ENCODE data around the gene TCFL5. TPM values are rescaled to one million over a fixed set of nuclear protein-coding genes. Genes with fewer than 3 reads are reported as not detected.

Gene TCFL5
- total RNA-seq, 3 donors from 2014 or later = 4.3 to 13.3 (median 6.6) TPM

DNA sequence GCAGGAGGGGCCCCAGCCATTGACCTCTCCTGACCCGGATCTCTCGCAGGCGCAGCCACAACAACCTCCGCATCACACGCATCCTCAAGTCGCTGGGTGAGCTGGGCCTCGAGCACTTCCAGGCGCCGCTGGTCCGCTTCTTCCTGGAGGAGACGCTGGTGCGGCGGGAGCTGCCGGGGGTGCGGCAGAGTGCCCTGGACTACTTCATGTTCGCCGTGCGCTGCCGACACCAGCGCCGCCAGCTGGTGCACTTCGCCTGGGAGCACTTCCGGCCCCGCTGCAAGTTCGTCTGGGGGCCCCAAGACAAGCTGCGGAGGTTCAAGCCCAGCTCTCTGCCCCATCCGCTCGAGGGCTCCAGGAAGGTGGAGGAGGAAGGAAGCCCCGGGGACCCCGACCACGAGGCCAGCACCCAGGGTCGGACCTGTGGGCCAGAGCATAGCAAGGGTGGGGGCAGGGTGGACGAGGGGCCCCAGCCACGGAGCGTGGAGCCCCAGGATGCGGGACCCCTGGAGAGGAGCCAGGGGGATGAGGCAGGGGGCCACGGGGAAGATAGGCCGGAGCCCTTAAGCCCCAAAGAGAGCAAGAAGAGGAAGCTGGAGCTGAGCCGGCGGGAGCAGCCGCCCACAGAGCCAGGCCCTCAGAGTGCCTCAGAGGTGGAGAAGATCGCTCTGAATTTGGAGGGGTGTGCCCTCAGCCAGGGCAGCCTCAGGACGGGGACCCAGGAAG is 49.3 kb downstream of the TCFL5 start:
- TF ChIP-seq, protein P1, sequence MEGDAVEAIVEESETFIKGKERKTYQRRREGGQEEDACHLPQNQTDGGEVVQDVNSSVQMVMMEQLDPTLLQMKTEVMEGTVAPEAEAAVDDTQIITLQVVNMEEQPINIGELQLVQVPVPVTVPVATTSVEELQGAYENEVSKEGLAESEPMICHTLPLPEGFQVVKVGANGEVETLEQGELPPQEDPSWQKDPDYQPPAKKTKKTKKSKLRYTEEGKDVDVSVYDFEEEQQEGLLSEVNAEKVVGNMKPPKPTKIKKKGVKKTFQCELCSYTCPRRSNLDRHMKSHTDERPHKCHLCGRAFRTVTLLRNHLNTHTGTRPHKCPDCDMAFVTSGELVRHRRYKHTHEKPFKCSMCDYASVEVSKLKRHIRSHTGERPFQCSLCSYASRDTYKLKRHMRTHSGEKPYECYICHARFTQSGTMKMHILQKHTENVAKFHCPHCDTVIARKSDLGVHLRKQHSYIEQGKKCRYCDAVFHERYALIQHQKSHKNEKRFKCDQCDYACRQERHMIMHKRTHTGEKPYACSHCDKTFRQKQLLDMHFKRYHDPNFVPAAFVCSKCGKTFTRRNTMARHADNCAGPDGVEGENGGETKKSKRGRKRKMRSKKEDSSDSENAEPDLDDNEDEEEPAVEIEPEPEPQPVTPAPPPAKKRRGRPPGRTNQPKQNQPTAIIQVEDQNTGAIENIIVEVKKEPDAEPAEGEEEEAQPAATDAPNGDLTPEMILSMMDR (IDR thresholded peaks at IDR 0.05) = no peak
- Histone ChIP-seq H3K4me1 (ENCODE audit: low read depth) (peaks cover 17% of the 10 kb centered on the region), H3K4me3 (no peak overlapping the region), H3K36me3 (ENCODE audit: low read depth) (peaks cover 4% of the 10 kb centered on the region), H3K9me3 (no peaks in the 10 kb centered on the region)
- ATAC-seq (no peak), DNase-seq (no peak)
- intact Hi-C loops (cut with DNase I, micrococcal nuclease) = no loop called here

DNA sequence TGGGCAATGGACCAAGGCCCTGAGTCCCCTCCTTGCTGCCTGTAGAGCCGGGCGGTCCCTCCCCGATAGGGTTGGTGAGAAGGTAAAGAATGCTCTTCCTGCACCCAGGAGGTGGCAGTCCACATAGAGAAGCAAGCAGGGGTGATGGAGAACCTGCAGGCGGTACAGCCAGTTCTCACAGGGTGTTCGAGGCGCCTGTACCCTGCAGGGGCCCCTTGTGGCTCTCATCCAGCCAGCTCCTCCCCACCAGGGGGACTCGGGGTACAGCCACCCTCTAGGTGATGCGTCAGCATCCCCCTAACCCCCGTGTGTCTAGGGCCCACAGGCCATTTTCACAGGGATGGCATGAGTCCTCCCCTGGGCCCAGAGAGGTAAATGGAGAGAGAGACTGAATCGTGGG is 49.9 kb downstream of the TCFL5 start:
- TF ChIP-seq, protein P1 (IDR thresholded peaks at IDR 0.05) = no peak
- no peak for DNase-seq
- ATAC-seq = no peak
- peaks cover 23% of the 10 kb centered on the region for H3K4me1 ChIP-seq (ENCODE audit: low read depth)
- no peak overlapping the region for H3K4me3 ChIP-seq
- H3K9me3 ChIP-seq = no peaks in the 10 kb centered on the region
- peaks cover 4% of the 10 kb centered on the region for H3K36me3 ChIP-seq (ENCODE audit: low read depth)
- intact Hi-C loops (cut with DNase I, micrococcal nuclease) = no loop called here

DNA sequence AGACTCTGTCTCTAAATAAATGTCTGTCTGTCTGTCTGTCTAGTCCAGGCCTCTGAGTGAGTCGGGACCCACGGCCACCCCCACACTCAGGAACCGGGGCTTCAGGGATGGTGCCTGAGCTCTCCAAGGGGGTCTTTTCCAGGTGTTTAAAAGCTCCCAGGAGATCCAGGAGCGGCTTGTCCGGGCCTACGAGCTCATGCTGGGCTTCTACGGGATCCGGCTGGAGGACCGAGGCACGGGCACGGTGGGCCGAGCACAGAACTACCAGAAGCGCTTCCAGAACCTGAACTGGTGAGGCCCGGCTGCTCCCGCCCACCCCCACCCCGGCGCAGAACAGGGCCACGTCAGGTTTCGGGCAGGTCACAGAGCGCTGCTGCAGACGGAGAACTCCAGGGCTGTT is 50.3 kb downstream of the TCFL5 start:
- Histone ChIP-seq H3K4me1 (ENCODE audit: low read depth) (peaks cover 23% of the 10 kb centered on the region), H3K9me3 (no peaks in the 10 kb centered on the region), H3K36me3 (ENCODE audit: low read depth) (peaks cover 4% of the 10 kb centered on the region), H3K4me3 (no peak overlapping the region)
- ATAC-seq = no peak
- no peak for DNase-seq
- TF ChIP-seq, protein P1 (IDR thresholded peaks at IDR 0.05) = no peak
- intact Hi-C loops (cut with DNase I, micrococcal nuclease) = no loop called here

GRCh38 chr20:62809530-62810428 is 51.8 kb downstream of the TCFL5 start:
- TF ChIP-seq, protein P1 (IDR thresholded peaks at IDR 0.05) = no peak
- H3K9me3 ChIP-seq = no peaks in the 10 kb centered on the region
- H3K36me3 ChIP-seq (ENCODE audit: low read depth) = peaks cover 4% of the 10 kb centered on the region
- no peak for DNase-seq
- no peak overlapping the region for H3K4me3 ChIP-seq
- intact Hi-C loops (cut with DNase I, micrococcal nuclease) = no loop called here
- H3K4me1 ChIP-seq (ENCODE audit: low read depth) = peaks cover 19% of the 10 kb centered on the region
- ATAC-seq = no peak

DNA sequence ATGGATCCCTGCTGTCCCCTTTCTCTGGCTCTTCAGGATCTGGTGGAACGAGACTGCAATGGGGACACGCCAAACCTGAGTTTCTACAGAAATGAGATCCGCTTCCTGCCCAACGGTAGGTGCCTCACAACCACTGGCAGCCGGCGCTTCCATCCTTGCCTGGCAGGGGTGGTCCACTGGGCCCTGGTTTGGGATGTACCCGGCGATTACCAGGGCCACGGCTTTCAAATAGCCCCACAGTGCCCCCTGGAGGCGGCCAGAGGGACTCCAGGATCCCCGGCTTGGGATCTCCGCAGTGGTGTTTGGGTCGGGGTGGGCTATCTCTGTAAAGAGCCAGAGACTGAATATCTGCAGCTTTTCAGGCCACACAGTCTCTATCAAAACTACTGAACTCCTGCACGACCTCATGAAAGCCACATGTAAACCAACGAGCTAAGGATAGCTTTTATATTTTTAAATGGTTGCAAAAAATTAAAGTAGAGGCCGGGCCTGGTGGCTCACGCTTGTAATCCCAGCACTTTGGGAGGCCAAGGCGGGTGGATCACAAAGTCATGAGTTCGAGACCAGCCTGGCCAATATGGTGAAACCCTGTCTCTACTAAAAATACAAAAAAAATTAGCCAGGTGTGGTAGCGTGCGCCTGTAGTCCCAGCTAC is 53.3 kb downstream of the TCFL5 start:
- Histone ChIP-seq H3K4me3 (no peak overlapping the region), H3K36me3 (ENCODE audit: low read depth) (peaks cover 4% of the 10 kb centered on the region), H3K4me1 (ENCODE audit: low read depth) (peaks cover 25% of the 10 kb centered on the region), H3K9me3 (no peaks in the 10 kb centered on the region)
- TF ChIP-seq, protein P1 (IDR thresholded peaks at IDR 0.05) = peak; percentile 94
- intact Hi-C loops (cut with DNase I, micrococcal nuclease) = no loop called here
- peak in 2 of 3 donors; percentile 80 for DNase-seq
- peak; percentile 62 for ATAC-seq
